GM18867 (cell line): ENCODE results near the gene RPS27L.

Experiments
- ATAC-seq: cut with Tn5 transposase; IDR thresholded peaks from one replicate; pipeline ENCODE4 v1.9.1; 2021; ENCODE audit warnings: mild to moderate bottlenecking, moderate library complexity; ENCODE audit not compliant: unreplicated experiment

The RPS27L gene

DNA sequence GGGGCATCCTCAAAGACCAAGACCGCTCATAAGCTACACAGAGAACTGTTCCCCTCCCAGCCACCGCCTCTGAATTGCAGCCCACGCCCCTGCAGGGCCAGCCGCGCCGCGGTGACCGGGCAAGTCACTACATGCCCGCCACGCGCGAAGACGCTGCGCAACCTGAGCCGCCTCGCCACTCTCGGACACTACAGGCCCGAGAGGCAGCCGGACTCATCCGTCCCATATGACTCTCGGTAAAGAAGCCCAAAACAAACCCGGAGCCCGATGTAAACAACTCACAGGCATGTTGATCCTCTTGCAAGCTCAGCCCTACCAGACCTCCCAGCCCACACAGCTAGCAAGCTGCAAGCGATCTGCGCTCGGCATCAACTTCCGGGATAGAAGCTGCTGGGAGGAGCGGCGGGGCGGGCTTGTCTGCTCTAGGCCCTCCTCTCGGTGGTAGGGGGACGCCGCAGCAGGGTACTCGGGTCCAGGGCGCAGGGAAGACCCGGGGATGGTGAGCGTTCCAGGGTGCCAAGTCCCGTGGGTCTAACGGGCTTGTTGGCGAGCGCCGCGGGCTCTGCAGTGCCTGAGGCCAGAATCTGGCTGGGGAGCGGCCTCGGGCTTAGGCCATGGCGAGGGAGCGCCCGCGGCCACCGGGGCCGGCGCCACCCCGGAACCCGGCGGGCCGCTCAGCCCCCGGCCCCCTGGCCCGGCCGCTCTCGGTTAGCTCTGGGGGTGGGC, at the start of gene RPS27L:
Gene RPS27L, minus strand, starts transcription at position 360 of the 726 bp plus-strand sequence. Its CDS starts 72 bp downstream, at position 288.
- peak; percentile 85 for ATAC-seq

DNA sequence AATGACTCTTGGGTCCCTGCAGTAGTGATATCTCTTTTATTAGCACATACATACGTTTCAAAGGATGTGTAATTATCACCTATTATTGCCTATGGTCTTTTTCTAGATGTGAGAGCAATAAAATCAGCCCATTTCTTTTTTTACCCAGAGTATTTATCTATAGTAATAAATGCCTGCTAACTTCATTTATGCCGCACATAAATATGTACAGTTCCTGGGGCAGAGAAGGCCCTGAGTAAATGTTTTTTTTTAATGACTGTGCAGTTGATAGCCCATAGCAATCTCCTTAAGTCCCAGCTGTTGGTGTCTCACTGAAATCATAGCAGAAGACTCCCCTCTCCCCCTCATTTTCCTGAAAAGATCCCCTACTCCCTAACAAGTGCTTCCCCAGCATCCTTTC, 48.8 kb upstream of the RPS27L start:
- ATAC-seq: no peak

DNA sequence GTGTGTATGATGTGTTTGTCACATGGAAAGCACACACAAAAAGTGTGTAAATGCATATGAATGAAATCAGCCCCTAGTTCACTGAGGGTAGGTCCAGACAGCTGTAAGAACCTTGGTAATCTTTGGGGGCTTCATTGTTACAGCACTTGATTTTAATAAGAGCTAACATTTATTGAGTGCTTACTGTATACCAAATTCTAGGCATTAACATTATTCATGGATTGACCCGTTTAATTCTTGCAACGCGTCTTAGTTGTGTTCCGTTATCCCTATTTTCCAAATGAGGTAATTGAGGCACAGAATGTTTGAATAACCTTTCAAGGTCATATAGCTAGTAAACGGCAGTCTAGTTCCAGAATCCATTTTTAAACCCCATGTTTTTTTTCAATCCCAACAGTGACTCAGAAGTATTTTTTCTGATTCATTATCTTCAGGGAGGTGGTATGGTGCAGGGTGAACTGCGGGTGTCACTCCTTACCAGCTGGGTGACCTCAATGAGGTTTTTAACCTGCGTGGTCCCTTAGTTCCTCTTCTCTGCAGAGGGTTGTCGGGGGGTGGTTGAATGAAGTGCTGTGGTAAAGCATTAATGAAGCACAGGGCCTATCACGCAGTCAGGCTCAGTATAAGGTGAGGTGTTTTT, 46.3 kb upstream of the RPS27L start:
- ATAC-seq: no peak

DNA sequence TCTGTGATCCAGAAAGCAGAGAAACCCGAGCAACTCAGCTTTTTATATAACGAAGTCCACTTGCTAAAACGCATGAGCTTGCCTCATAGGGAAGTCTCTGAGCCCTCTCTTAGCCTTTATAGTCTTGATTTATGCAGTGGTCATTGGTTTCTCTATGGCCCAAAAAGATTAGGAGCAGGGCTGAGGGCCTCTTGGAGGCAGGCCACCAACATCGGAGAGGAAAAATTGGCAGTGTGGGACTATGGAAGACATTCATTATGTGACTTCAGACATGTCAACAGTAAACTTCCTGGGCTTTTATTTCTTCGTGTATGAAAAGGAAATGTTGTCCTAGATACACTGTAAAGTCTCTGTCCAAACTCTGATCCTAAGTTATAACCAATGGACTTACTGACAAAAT, 45.6 kb upstream of the RPS27L start:
- ATAC-seq: no peak

DNA sequence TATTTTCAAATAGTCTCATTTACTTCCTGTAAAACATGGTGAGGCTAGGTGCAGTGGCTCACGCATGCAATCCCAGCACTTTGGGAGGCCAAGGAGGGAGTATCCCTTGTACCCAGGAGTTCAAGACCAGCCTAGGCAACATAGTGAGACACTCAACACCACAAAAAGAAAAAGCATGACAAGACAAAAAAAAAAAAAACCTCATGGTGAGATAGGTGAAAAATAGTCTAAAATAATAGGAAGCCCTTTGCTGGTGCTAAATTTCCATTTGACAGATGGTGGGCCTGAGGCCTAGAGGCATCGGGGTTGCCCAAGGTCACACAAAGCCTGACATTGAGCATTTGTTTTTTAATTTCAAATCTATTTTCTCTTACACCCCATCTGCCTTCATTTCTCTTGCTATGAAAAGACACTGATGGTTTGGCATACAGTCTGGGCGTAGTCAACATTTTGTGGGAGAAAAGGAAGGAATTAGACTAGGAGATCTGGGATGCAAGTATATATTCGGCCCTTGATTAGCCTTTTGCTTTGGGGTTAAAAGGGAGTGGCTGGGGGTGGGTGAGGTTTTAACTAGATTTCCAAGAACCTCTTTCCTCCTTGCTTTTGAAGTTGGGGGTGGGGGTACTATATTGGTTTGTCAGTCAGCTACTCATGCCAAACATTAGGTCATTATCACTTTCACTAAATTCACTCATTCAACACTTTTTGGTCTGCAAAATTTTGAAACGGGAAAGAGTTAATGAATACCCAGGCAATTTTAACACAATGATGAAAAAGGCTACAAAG, 43.4 kb upstream of the RPS27L start:
- ATAC-seq: no peak

DNA sequence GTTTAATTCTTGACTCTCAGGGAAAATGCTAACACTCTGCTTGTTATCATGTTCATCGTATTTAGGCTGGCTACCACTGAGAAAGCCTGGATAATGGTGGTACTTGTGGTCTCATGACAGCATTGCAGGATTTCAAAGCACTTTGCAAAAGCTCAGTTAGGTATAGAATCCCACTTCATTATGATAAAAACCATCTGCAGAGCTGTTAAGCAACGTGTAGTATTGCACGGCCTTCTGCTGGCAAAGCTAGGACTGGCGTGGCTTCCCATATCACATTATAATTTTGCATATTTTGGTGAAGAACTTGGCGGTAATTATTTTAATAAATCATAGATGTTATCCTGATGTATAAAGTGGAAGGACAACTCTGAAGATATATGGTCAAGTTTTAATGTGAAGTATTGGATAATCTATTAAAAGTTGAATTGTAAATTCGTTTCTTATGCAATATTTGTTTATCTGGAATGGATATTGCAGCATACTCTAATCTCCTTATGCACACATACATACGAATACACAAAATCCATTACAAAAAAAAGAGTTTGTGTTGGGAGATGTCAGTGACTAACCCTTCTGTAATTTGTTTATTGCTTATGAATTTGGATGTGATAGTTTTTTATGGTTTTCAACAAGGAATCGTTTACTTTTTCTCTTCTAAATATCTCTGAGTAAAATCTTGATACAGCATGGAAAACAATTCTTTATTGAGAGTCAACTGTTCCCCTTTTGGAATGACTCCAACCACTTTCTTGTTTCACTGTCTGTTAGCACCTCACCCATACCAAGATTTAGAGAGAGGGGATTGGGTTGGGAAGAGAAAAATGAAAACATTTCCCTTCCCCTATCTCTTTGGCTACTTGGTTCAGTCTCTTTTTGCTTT, 41.3 kb upstream of the RPS27L start:
- ATAC-seq: no peak

DNA sequence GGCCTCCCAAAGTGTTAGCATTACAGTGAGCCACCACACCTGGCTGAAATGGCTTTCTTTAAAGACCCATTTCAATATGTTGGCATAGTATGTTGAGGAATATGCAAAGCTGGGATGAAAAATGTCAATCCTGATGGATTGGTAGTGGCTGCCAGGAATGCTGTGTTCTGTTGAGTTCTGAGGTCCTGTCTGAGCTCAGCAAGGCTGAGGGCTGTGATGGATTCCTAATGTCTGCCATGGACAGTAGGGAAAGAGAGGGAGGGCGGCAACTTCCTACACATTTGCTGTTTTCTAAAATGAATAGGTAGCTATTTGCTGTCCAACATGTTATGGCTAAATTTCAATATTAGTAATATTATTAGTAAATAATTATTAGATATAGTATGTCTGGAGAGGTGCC, 40.3 kb upstream of the RPS27L start:
- no peak for ATAC-seq

DNA sequence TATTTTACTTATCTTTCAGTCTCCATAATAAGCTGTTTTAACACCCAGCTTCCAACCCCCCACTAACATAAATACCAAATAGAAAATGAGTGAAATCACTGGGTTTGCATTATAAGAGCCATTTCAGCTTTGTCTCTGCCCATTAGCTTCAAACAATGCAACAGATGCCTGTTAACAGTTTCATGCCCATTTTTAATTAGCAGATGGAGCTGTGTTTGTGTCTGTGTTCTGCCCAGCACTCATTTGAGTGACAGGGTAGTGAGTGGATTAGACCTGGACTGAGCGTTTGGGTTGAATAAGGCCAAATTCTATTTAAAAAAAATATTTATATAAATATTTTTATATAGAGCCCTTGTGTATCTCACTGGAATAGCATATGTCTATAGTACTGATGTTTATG, 39.6 kb upstream of the RPS27L start:
- ATAC-seq: no peak

DNA sequence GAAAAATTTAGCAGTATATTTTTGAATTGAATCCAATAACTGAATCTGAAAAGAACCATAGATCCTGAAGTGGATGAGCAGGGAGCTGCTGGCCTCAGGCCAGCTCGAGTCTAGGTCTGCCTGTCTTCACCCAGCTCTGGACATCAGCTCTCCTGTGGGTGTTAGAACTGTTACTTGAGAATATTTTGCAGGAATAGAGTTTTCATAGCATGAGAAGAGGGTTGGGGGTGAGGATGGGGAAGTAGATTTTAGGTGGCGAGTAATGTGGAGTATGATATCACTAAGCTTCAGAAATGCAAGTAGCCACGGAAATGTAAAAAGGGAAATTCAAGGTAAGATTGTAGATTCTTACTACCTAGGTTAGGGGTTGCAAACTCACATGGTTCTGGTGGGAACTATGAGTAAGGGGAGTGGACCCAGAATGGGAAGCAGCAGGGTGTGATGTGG, 38.3 kb upstream of the RPS27L start:
- ATAC-seq: no peak

DNA sequence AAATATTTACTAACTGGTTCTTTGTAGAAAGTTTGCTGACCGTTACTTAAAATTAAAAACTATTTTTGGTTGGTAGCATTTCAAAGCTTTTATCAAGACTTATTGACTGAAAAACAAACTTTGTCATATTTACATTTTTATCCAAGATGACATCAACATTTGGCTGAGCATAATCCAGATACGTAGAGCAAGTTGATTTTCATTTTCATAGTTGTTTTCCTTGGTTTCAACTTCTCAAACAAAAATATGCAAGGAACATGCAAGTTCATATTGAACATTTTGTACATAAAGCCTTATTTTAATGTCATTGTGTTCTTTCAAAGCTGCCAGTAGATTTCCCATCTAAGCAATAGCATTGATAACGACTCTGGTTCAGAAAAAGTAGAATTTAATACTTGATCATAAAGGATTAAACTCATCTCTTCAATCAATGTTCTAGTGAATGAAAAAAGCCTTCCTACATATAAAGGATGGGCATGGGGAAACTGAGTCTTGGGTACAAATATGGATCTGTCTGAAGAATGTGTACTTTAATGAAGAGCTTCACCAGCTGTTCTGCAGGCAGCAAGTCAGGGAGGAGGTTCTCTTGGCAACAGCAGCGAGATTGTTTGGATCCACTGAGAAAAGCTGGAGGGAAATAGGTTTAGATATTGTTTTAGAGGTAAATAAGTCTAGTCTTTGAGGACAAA, 37.7 kb upstream of the RPS27L start:
- ATAC-seq: no peak

DNA sequence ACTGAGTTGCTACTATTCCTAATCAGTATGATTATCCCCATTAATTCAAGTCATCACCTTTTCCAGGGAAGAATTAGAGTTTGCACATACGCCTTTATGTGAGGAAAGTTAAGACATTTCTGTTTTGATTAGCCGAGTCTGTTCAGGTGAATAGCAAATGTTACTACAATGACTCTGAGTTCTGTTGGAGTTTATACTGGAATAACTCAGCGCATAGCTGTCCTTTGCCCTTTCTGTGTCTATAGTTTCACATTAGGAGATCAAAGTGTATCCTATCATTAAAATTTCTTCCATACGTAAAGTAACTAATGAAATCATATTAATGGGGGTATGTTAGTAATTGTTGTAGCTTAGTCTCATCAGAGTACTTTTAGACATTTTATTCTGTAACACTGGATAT, 37.0 kb upstream of the RPS27L start:
- ATAC-seq: no peak

DNA sequence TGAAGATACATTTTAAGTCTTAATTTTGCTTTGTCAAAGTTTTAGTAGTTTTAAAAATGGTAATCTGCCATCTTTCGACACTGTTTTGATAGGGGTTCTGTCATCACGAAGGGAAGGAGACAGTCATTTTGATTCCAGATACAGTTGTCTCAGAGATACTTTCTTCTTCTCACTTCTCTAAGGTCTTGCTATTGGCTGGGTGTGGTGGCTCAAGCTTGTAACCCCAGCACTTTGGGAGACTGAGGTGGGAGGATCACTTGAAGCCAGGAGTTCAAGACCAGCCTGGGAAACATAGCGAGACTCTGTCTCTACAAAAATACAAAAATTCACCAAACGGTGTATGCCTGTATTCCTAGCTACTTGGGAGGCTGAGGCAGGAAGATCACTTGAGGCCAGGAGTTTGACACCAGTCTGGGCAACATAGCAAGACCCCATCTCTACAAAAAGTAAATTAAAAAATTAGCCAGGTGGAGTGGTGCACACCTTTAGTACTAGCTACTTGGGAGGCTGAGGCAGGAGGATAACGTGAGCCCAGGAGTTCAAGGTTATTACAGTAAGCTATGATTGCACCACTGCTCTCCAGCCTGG, 35.4 kb upstream of the RPS27L start:
- no peak for ATAC-seq

DNA sequence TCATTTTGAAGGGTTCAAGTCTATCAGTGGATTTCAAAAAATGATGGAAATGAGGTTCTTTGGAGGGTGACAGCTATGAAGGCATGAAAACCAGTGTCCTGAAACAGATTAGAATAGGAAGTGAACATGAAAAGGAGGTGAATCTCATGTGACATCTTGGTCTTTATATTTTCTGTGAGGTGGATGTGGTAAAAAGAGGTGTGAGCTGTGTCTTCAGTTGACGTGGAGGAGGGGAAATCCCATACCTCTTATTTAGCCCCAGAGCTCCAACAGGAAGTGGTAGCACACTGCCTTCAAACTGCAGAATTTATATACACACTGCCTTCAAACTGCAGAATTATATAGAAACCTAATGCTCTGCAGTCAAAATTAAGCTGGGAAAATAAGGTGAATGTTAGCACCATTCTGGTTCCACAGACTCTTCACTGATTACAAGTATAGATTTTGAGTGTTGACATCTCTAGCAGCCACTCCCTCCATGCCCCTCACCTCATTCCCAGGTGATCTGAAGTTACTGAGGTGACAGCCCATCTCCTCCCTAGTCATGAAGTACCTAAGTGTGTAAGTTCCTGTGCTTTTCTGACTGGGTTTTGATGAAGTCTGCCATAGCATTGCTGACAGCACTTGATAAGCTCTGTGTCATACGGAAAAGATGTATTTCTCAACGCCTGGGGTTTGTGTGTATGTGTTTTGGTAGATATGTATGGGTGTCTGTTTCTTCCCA, 34.8 kb upstream of the RPS27L start:
- peak; percentile 33 for ATAC-seq

DNA sequence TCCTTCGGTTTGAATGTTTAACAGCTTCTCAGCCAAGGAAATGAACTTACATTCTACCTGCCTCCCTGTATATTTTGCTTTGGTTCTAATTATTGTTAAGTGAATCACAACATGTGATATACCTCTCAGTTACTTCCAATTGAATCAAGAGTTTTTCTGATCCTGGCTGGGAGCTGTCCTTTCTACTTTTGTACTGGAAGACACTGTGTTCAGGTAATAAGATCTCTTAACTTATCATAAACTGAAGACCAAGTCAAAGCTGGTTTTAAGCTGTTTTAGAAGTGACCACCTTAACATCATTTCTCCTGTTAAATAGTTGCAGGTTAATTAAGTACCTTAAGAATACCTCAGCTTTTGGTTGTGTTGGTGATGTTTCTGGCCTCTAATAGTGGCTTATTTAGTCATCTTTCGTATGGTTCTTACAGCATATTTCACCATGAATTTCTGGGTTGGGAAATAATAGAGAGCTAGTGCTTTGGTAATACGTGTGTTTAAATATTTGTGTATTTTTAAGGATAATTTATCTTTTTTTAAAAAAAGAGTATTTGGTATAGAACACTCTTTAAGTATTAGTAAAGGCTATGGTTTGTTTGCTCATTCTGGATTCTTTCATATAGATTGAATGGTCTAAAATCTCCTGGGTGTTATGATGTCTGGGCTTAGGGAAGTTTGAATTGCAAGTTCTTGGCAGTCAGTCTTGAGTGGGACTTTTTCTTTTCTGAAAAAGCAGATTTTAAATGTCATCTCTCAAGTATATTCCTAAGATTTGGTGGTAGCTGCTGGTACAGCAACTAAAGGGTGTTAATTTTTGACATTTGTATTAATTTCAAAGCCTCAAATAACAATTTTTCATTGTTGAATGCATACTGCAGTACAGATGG, 33.7 kb upstream of the RPS27L start:
- ATAC-seq: no peak

DNA sequence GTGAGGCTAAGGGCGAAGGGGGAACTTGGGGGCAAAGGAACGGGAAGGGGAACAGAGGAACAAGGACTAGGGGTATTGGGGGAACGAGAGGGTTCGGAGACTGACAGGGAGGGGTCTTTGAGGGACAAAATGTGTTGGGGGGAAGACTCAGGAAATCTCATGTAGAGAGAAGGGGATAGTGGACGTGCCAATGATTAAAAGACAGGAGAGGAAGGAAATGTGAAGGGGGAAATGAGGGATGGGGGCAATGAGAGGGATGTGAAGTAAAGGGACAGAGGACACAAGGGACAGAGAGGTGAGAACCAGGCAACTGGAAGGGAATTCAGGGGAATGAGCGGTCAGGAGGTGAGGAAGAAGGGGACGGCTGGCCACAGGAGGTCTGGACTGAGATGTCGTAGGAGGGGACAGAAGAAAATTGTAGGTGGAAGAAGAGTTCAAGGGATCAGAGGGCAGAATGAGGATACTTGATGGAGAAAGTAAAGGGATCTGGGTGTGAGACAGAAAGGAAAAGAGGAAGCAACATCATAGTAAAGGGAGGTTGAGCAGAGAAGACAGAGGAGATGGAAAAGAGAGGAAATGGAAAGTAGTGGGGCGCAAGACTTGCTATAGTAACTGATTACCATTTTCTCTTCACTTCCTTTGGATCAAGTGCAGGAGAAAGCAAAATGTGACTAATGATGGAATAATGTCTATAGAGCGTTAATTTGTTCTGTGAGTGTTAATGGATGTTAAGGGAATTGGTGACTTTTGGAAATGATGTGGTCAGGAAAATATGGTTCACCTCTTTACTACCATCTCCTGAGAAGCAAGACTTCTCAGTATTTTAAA, 32.9 kb upstream of the RPS27L start:
- ATAC-seq: no peak

DNA sequence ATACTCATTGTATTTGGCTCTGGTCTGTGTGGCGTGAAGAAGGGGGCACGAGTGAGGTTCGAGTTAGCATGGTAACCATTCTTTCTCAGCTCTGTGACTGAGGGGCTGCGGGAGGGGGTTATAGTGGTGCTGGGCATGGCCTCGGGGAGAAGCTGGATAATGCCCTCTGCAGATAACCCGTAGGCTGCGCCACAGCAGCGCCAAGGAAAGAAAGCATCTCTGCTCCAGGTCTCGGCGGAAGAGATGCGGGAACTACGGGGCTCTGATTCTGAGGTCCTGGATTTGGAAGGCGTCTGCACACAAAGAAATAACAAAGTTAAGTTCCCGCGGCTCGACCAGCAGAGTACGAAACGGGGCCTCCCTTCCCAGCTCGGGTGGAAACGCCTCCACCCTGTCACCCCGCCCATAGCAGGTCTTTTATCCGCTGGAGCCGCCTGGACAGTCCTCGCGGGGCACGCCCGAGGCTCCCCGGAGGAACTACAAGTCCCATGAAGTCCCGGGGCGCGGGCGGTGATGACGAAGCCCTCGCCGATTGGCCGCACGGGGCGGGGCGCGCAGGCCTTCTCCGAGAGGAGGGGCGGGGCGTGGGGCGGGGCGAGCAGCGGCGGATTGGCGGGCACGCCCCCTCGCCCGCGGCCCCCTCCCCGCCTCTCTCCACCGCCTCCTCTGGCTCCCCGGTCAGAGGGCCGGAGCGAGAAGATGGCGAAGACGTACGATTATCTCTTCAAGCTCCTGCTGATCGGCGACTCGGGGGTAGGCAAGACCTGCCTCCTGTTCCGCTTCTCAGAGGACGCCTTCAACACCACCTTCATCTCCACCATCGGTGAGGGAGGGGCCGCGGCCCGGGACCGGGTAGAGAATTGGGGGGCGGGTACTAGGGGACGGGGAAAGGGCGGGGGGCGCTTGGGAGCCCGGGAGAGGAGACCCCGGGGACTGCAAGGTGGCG, 31.9 kb upstream of the RPS27L start, which contains the start of gene RAB8B:
Gene RAB8B, plus strand, starts transcription at position 681 of the 946 bp plus-strand sequence. Its CDS starts 19 bp downstream, at position 700.
- ATAC-seq: peak; percentile 79
